ENCODE measurements around the gene PIGN.

PIGN gene

DNA sequence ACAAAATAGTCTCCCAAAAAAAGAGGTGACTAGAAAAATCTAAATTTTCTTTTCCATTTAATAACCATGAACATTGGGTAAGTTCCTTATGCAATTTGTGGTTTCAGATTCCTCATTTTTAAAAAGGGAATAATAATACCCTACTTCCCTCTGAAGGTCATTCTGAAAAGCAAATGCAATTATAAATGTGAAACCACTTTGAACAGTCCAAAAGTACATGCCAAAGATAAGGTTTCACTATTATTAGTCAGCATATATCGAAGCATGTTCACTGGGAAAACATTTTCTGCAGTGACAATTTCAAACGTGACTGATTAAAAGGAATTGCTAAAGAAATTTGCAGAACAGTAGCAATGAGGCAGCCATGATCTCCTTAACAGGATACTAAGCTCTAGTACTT, 193.9 kb downstream of the PIGN start:
- no peak for DNase-seq

- no peak for DNase-seq
Observed at GRCh38 chr18:61992285-61992684, 194.6 kb downstream of the PIGN start.

DNA sequence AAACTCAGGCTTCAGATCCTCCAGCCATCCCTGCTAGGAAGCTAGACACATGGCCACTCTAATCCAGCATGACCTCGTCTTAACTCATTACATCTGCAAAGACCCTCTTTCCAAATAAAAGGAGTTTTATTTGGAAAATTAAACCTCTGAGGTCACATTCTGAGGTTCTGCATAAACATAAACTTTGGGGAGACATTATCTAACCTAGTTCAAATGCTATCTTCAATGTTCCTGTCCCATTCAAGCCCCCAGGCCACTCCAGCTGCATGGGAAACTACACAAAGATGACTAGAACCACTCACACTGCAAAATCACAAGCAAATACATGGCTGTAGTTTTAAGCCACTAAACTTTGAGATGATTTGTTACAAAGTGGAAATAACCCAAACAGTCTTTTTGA, 195.0 kb downstream of the PIGN start:
- DNase-seq = no peak

GRCh38 chr18:61991201-61991600, 195.7 kb downstream of the PIGN start:
- DNase-seq = no peak

Data from NCI-H1092 (cell line).